H1 (cell line): Measurements from ENCODE around the gene ARHGEF1. TPM values are rescaled to one million over a fixed set of nuclear protein-coding genes. Genes with fewer than 3 reads are reported as not detected.
A peak's percentile ranks its signal among the peaks of the same experiment; 100 is the strongest.

Experiments
- CTCF ChIA-PET: fragments of 300-600 bp; sonication (Branson Sonifier 250); formaldehyde crosslinking; loops from one replicate; lab custom pipeline; 2021; ENCODE audit not compliant: partially characterized antibody; lab: Charles Lee
- POLR2A ChIA-PET: fragments of 300-600 bp; sonication (Branson Sonifier 250); formaldehyde crosslinking; loops from one replicate; lab custom pipeline; 2021; ENCODE audit warnings: inconsistent platforms; ENCODE audit not compliant: partially characterized antibody; lab: Charles Lee
- DNase-seq, 2 experiments: peaks; one replicate each; pipeline versions ENCODE4 v3.0.0 to v3.0.0-alpha.2; 2010 to 2022; ENCODE audit warnings: low spot score in 2 of 2, low read depth in 1 of 2, mixed read lengths in 1 of 2
- FAIRE-seq: peaks from 2 replicates; lab custom pipeline; 2011; peaks lifted over from hg19 to GRCh38; lab: Jason Lieb, UNC
- H2AFZ ChIP-seq: 2 replicates; pipeline ENCODE4 v1.8.1; 2012; ENCODE audit warnings: low read length, inconsistent platforms
- H2AK5ac ChIP-seq: 2 replicates; pipeline ENCODE4 v1.6.1; 2013; ENCODE audit warnings: low read depth, low read length
- H2BK120ac ChIP-seq: replicated peaks from 2 replicates; pipeline ENCODE3; 2013; ENCODE audit warnings: low read depth, low read length, inconsistent platforms
- H2BK12ac ChIP-seq: 2 replicates; pipeline ENCODE4 v1.6.1; 2013; ENCODE audit warnings: low read depth, low read length
- H2BK15ac ChIP-seq: 2 replicates; pipeline ENCODE4 v1.6.1; 2013; ENCODE audit warnings: low read length
- H2BK20ac ChIP-seq: 2 replicates; pipeline ENCODE4 v1.6.1; 2013; ENCODE audit warnings: low read length
- H2BK5ac ChIP-seq: 2 replicates; pipeline ENCODE4 v1.6.1; 2013; ENCODE audit warnings: low read depth, low read length
- H3K14ac ChIP-seq: 2 replicates; pipeline ENCODE4 v1.6.1; 2013; ENCODE audit warnings: inconsistent platforms; ENCODE audit not compliant: insufficient read length
- H3K18ac ChIP-seq: 2 replicates; pipeline ENCODE4 v1.6.1; 2013; ENCODE audit warnings: low read length; ENCODE audit errors: extremely low read depth
- H3K23ac ChIP-seq: 2 replicates; pipeline ENCODE4 v1.6.1; 2013; ENCODE audit warnings: inconsistent platforms; ENCODE audit not compliant: insufficient read length
- H3K23me2 ChIP-seq: 2 replicates; pipeline ENCODE4 v1.6.1; 2013; ENCODE audit warnings: low read depth, low read length
- H3K27ac ChIP-seq: 2 replicates; pipeline ENCODE4 v1.6.1; 2011; ENCODE audit warnings: low read depth, low read length, inconsistent platforms
- H3K27me3 ChIP-seq, 4 experiments: replicated peaks in 1 of 4; 1 replicate in 1 of 4; 2 replicates in 3 of 4; pipeline versions ENCODE4 v1.6.1 to v1.8.1; 2011 to 2013; ENCODE audit warnings: low read length in 3 of 4, mild to moderate bottlenecking in 3 of 4, inconsistent platforms in 2 of 4, mixed read lengths in 2 of 4, moderate library complexity in 1 of 4; ENCODE audit not compliant: control insufficient read depth in 3 of 4, insufficient read depth in 3 of 4; ENCODE audit errors: extremely low read depth in 1 of 4
- H3K36me3 ChIP-seq, 4 experiments: 2 replicates each; pipeline versions ENCODE4 v1.6.1 to v1.8.1; 2011 to 2013; ENCODE audit warnings: mild to moderate bottlenecking in 4 of 4, low read length in 3 of 4, moderate library complexity in 2 of 4, control low read depth in 1 of 4, inconsistent platforms in 1 of 4; ENCODE audit not compliant: insufficient read depth in 4 of 4, control insufficient read depth in 2 of 4
- H3K4ac ChIP-seq: replicated peaks from 2 replicates; pipeline ENCODE3; 2013; ENCODE audit warnings: low read length, low read depth, mixed read lengths, inconsistent platforms; ENCODE audit not compliant: insufficient read length
- H3K4me1 ChIP-seq, 4 experiments: replicated peaks in 1 of 4; 1 replicate in 1 of 4; 2 replicates in 3 of 4; pipeline versions ENCODE4 v1.6.1 to v1.8.1; 2011 to 2013; ENCODE audit warnings: low read length in 3 of 4, inconsistent platforms in 2 of 4, mixed read lengths in 1 of 4; ENCODE audit not compliant: insufficient read depth in 4 of 4, control insufficient read depth in 3 of 4
- H3K4me2 ChIP-seq, 2 experiments: 2 replicates each; pipeline versions ENCODE4 v1.6.1 to v1.8.1; 2011 to 2013; ENCODE audit warnings: low read depth in 2 of 2, low read length in 2 of 2, control low read depth in 1 of 2, inconsistent platforms in 1 of 2, mild to moderate bottlenecking in 1 of 2; ENCODE audit not compliant: insufficient read depth in 1 of 2
- H3K4me3 ChIP-seq, 4 experiments: fragments of 200-600, 300-600 bp in 1 of 4; sonication (generic), shearing (Covaris generic), sonication (Bioruptor Twin) in 1 of 4; 2 replicates each; pipeline versions ENCODE4 v1.5.1 to v1.8.1; 2011 to 2016; ENCODE audit warnings: low read length in 4 of 4, low read depth in 3 of 4, control low read depth in 2 of 4, inconsistent platforms in 2 of 4, mild to moderate bottlenecking in 2 of 4, mixed read lengths in 1 of 4, moderate library complexity in 1 of 4; ENCODE audit not compliant: insufficient read depth in 2 of 4; ENCODE audit errors: extremely low read depth in 1 of 4
- H3K56ac ChIP-seq: replicated peaks from 2 replicates; pipeline ENCODE3; 2013; ENCODE audit warnings: low read depth, mild to moderate bottlenecking, mixed read lengths, low read length, inconsistent platforms; ENCODE audit not compliant: insufficient read length
- H3K79me1 ChIP-seq: 2 replicates; pipeline ENCODE4 v1.6.1; 2013; ENCODE audit warnings: low read depth, low read length, control low read depth
- H3K79me2 ChIP-seq, 2 experiments: 2 replicates each; pipeline versions ENCODE4 v1.6.1 to v1.8.1; 2012 to 2013; ENCODE audit warnings: low read length in 2 of 2, mild to moderate bottlenecking in 2 of 2, inconsistent platforms in 1 of 2; ENCODE audit not compliant: insufficient read depth in 2 of 2, control insufficient read depth in 1 of 2
- H3K9ac ChIP-seq, 4 experiments: replicated peaks in 1 of 4; 1 replicate in 1 of 4; 2 replicates in 3 of 4; pipeline versions ENCODE4 v1.6.1 to v1.8.1; 2011 to 2013; ENCODE audit warnings: low read depth in 3 of 4, low read length in 3 of 4, control low read depth in 2 of 4, mild to moderate bottlenecking in 2 of 4, moderate library complexity in 2 of 4, inconsistent platforms in 1 of 4; ENCODE audit errors: extremely low read depth in 1 of 4
- H3K9me3 ChIP-seq, 2 experiments: 2 replicates each; pipeline versions ENCODE4 v1.6.1 to v1.8.1; 2012 to 2013; ENCODE audit warnings: mild to moderate bottlenecking in 2 of 2, moderate library complexity in 2 of 2, control low read depth in 1 of 2, inconsistent platforms in 1 of 2, low read depth in 1 of 2, low read length in 1 of 2, mixed read lengths in 1 of 2; ENCODE audit not compliant: insufficient read depth in 2 of 2
- H4K20me1 ChIP-seq, 2 experiments: replicated peaks in 1 of 2; 2 replicates each; pipeline versions ENCODE3 to v1.8.1; 2011 to 2013; ENCODE audit warnings: inconsistent platforms in 2 of 2, low read length in 2 of 2, mild to moderate bottlenecking in 1 of 2; ENCODE audit not compliant: insufficient read depth in 2 of 2, control insufficient read depth in 1 of 2
- H4K5ac ChIP-seq: 2 replicates; pipeline ENCODE4 v1.6.1; 2013; ENCODE audit warnings: low read length, low read depth, mixed read lengths, inconsistent platforms; ENCODE audit not compliant: insufficient read length
- H4K8ac ChIP-seq: 2 replicates; pipeline ENCODE4 v1.8.0; 2013; ENCODE audit warnings: mild to moderate bottlenecking, moderate library complexity, low read length, inconsistent platforms; ENCODE audit not compliant: insufficient read depth; ENCODE audit errors: extremely low read depth
- H4K91ac ChIP-seq: replicated peaks from 2 replicates; pipeline ENCODE3; 2013; ENCODE audit warnings: low read length, mixed read lengths, inconsistent platforms; ENCODE audit not compliant: insufficient read length
- CHD1 ChIP-seq: IDR thresholded peaks from 2 replicates; pipeline ENCODE4 v1.6.1; 2012; ENCODE audit warnings: low read depth, low read length, improper control_type of control experiment
- CTBP2 ChIP-seq: IDR thresholded peaks from 2 replicates; pipeline ENCODE4 v1.7.0; 2011; ENCODE audit warnings: borderline replicate concordance, mild to moderate bottlenecking, moderate library complexity, mixed read lengths, low read length; ENCODE audit not compliant: insufficient read depth, insufficient read length
- CTCF ChIP-seq, 3 experiments: IDR thresholded peaks; 1 replicate in 2 of 3; 2 replicates in 1 of 3; pipeline versions ENCODE4 v1.5.1 to v1.6.1; 2011; ENCODE audit warnings: low read length in 3 of 3, mild to moderate bottlenecking in 3 of 3, inconsistent platforms in 2 of 3, low read depth in 1 of 3, moderate library complexity in 1 of 3; ENCODE audit not compliant: insufficient read depth in 1 of 3; ENCODE audit errors: control extremely low read depth in 1 of 3
- GTF2F1 ChIP-seq: IDR thresholded peaks from 2 replicates; pipeline ENCODE4 v1.6.1; 2012; ENCODE audit warnings: low read depth, low read length, improper control_type of control experiment, borderline replicate concordance
- POLR2AphosphoS5 ChIP-seq: IDR thresholded peaks from 2 replicates; pipeline ENCODE4 v1.6.1; 2011; ENCODE audit warnings: low read depth, low read length
- RBBP5 ChIP-seq: IDR thresholded peaks from 2 replicates; pipeline ENCODE4 v1.7.1; 2012; ENCODE audit warnings: low read depth, mild to moderate bottlenecking, inconsistent platforms, low read length, moderate library complexity, borderline replicate concordance
- SIRT6 ChIP-seq: IDR thresholded peaks from one replicate; pipeline ENCODE4 v1.7.1; 2012; ENCODE audit warnings: low read length, inconsistent platforms
- SIX5 ChIP-seq: IDR thresholded peaks from 2 replicates; pipeline ENCODE4 v1.6.1; 2011; ENCODE audit warnings: mild to moderate bottlenecking, low read depth, low read length
- TEAD4 ChIP-seq: IDR thresholded peaks from 2 replicates; pipeline ENCODE4 v1.6.1; 2012; ENCODE audit warnings: low read depth, low read length, inconsistent platforms, mixed read lengths
- WGBS, 2 experiments: shearing (Covaris generic) in 1 of 2; methylation state at CpG; one replicate each; pipeline versions ENCODE4 v1.1.6 to v1.1.7; 2013 to 2015; ENCODE audit warnings: low lambda C conversion rate in 2 of 2, mixed read lengths in 2 of 2, inconsistent platforms in 1 of 2, low coverage in 1 of 2, missing lambda C conversion rate in 1 of 2; ENCODE audit not compliant: insufficient replicate concordance in 2 of 2, insufficient coverage in 1 of 2, insufficient read length in 1 of 2; ENCODE audit errors: extremely low coverage in 1 of 2, missing lambda C conversion rate in 1 of 2; 5-methylcytosine and 5-hydroxymethylcytosine counted together
- polyA plus RNA-seq, 7 experiments: library from polyadenylated mRNA; depleted of rRNA in 3 of 7; stranded (reverse) in 5 of 7; unstranded in 2 of 7; fragments of >200 nt in 5 of 7; fragments of 200-250 nt in 2 of 7; gene quantifications; 1 replicate in 5 of 7; 2 replicates in 1 of 7; 4 replicates in 1 of 7; pipeline versions ENCODE4 v1.2.1 to v1.2.3, GENCODE V29; 2011 to 2013; ENCODE audit warnings: missing spikeins in 2 of 7, mixed read lengths in 2 of 7
- total RNA-seq: library from RNA; stranded (reverse); fragmentation: NEBNext Ultra II Directional; extraction: Animal tissue kit (Norgen Biotek cat#: 25700); gene quantifications from 2 replicates; pipeline ENCODE4 v1.2.1, GENCODE V29; 2021

Gene ARHGEF1
- total and polyA plus RNA-seq, 2 of the 8 experiments (the other 6 are each of a cell fraction or from before 2014, with no cell fraction given): 23.0 to 49.0 TPM

GRCh38 chr19:41956621-41957020 is 73.6 kb downstream of the ARHGEF1 start:
- DNase-seq: no peak
- no peak overlapping the region for H3K9ac ChIP-seq
- peaks cover 0 to 5% (median 0%) of the 10 kb centered on the region in 4 experiments; a peak in 2 of 8 replicates for H3K36me3 ChIP-seq
- no peak overlapping the region for H3K27ac ChIP-seq
- no peak for TF ChIP-seq RBBP5
- no peak for TF ChIP-seq CHD1
- no peak for TF ChIP-seq SIRT6
- no peak for TF ChIP-seq GTF2F1
- TF ChIP-seq TEAD4: no peak
- TF ChIP-seq POLR2AphosphoS5: no peak
- no peak for TF ChIP-seq CTCF (IDR thresholded peaks at IDR 0.05; ENCODE audit: control extremely low read depth in 1 of 3, insufficient read depth in 1 of 3, low read depth in 1 of 3, low read length in 3 of 3)
- no peak for TF ChIP-seq CTBP2
- TF ChIP-seq SIX5: no peak
- H2BK15ac ChIP-seq: no peak overlapping the region
- peaks cover 3 to 10% (median 6%) of the 10 kb centered on the region in 4 experiments for H3K4me1 ChIP-seq
- ChIA-PET CTCF (interaction anchor here (0.5 to 4.0 kb wide), 23 partner anchors 11 to 1489 kb away, joined by 3 to 33 read pairs (median 4); partner anchors contain the start of genes ATP1A3, ERFL and RPS19), POLR2A (interaction anchor here (1.1 to 4.0 kb wide), 4 partner anchors 17 to 96 kb away, joined by 3 to 54 read pairs (median 26); partner anchors contain the start of gene RPS19)
- H4K20me1 ChIP-seq: no peaks in the 10 kb centered on the region
- no peaks in the 10 kb centered on the region for H3K27me3 ChIP-seq
- no peak overlapping the region for H2AFZ ChIP-seq
- H4K8ac ChIP-seq: peak overlapping the region; percentile 57; the same call in 1 of the 2 replicates
- no peaks in the 10 kb centered on the region for H3K9me3 ChIP-seq
- no peak overlapping the region; the same call in 1 of the 2 replicates for H2BK5ac ChIP-seq
- peaks cover 2% of the 10 kb centered on the region; the same call in 1 of the 2 replicates for H3K23me2 ChIP-seq
- no peak overlapping the region for H3K4ac ChIP-seq
- H3K23ac ChIP-seq: no peak overlapping the region
- no peak overlapping the region for H3K18ac ChIP-seq
- no peak overlapping the region for H2BK120ac ChIP-seq
- H2BK12ac ChIP-seq: no peak overlapping the region
- no peaks in the 10 kb centered on the region for H3K79me2 ChIP-seq
- H2AK5ac ChIP-seq: no peak overlapping the region
- H2BK20ac ChIP-seq: no peak overlapping the region
- no peak overlapping the region for H3K14ac ChIP-seq
- no peak overlapping the region for H3K4me2 ChIP-seq
- WGBS, 2 experiments: 93% methylated on average over 13 of the region's 13 CpGs; no CpG with 5 or more reads in 1 of the 2 experiments
- no peak overlapping the region for H3K56ac ChIP-seq
- H4K91ac ChIP-seq: no peak overlapping the region
- H3K4me3 ChIP-seq: no peak overlapping the region
- FAIRE-seq: no peak
- no peak overlapping the region for H4K5ac ChIP-seq
- H3K79me1 ChIP-seq: no peaks in the 10 kb centered on the region
